Stimulated activated effector memory CD8-positive, alpha-beta T cell treated with anti-CD3 and anti-CD28 coated beads, Interleukin-12 subunit alpha, Interleukin-12 subunit beta, amount 100 ng/mL, for 72 hours (primary cell): ENCODE measurements around the gene ACVR1B.

Experiments
- ATAC-seq: fragments of 150-1000 bp; cut with Tn5 transposase; 2 replicates; pipeline ENCODE4 v1.10.0; 2021
- DNase-seq, 2 donors: peaks; one replicate each; pipeline ENCODE4 v3.0.0; 2021 to 2022; ENCODE audit warnings: low spot score in 2 of 2
- H3K27ac Mint-ChIP-seq: one replicate; pipeline ENCODE4 v1.8.0; 2022; ENCODE audit warnings: mild to moderate bottlenecking, mixed read lengths
- H3K36me3 Mint-ChIP-seq: one replicate; pipeline ENCODE4 v1.8.0; 2022; ENCODE audit warnings: mild to moderate bottlenecking, mixed read lengths
- H3K4me1 Mint-ChIP-seq: one replicate; pipeline ENCODE4 v1.8.0; 2022; ENCODE audit warnings: mixed read lengths
- H3K4me3 Mint-ChIP-seq: one replicate; pipeline ENCODE4 v1.8.0; 2022; ENCODE audit warnings: mild to moderate bottlenecking, mixed read lengths
- H3K9me3 Mint-ChIP-seq: one replicate; pipeline ENCODE4 v1.8.0; 2022; ENCODE audit warnings: mixed read lengths

ACVR1B gene

DNA sequence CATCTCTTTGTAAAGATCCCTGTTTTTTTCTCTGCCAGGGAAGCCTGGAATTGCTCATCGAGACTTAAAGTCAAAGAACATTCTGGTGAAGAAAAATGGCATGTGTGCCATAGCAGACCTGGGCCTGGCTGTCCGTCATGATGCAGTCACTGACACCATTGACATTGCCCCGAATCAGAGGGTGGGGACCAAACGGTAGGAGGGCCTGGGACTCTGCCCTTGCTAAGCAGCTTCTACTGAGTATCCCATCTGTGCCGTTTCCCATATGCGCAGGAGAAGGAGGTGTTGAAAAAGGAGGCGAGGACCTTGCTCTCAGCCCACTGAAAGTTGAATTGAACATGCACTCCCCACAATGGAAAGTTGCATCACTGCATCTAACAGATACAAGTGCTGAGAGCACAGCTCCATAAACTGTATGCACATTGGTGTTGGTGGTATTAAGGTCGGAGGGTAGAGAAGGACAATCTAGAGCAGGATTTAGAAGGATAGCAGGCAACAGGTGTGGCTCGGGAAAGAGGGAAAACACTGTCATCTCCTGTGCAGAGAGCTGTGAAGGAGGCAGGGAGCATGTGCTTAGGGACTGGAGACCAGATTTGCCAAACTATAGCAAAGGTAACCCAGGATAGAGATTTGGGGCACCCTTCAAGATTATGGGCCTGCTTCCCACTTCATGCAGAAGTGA, 33.8 kb downstream of the ACVR1B start:
- Mint-ChIP-seq H3K9me3 (no peaks in the 10 kb centered on the region), H3K4me3 (no peak overlapping the region), H3K36me3 (peaks cover 23% of the 10 kb centered on the region), H3K27ac (no peak overlapping the region), H3K4me1 (peaks cover 7% of the 10 kb centered on the region)
- DNase-seq (no peak), ATAC-seq (no peak)

- no peak for DNase-seq
- no peaks in the 10 kb centered on the region for H3K9me3 Mint-ChIP-seq
- H3K4me3 Mint-ChIP-seq = no peak overlapping the region
- no peak for ATAC-seq
- H3K36me3 Mint-ChIP-seq = peaks cover 11% of the 10 kb centered on the region
- H3K27ac Mint-ChIP-seq = no peak overlapping the region
- no peaks in the 10 kb centered on the region for H3K4me1 Mint-ChIP-seq
Observed at GRCh38 chr12:51986834-51987233, 35.3 kb downstream of the ACVR1B start.

GRCh38 chr12:51992246-51992645, 40.7 kb downstream of the ACVR1B start:
- ATAC-seq = no peak
- no peak for DNase-seq
- Mint-ChIP-seq H3K36me3 (peaks cover 11% of the 10 kb centered on the region), H3K4me1 (peaks cover 5% of the 10 kb centered on the region), H3K27ac (no peak overlapping the region), H3K9me3 (no peaks in the 10 kb centered on the region), H3K4me3 (no peak overlapping the region)

GRCh38 chr12:51994539-51994820, 43.0 kb downstream of the ACVR1B start:
- Mint-ChIP-seq H3K9me3 (no peaks in the 10 kb centered on the region), H3K4me1 (peaks cover 5% of the 10 kb centered on the region), H3K27ac (no peak overlapping the region), H3K4me3 (no peak overlapping the region), H3K36me3 (peaks cover 11% of the 10 kb centered on the region)
- no peak for ATAC-seq
- no peak for DNase-seq

DNA sequence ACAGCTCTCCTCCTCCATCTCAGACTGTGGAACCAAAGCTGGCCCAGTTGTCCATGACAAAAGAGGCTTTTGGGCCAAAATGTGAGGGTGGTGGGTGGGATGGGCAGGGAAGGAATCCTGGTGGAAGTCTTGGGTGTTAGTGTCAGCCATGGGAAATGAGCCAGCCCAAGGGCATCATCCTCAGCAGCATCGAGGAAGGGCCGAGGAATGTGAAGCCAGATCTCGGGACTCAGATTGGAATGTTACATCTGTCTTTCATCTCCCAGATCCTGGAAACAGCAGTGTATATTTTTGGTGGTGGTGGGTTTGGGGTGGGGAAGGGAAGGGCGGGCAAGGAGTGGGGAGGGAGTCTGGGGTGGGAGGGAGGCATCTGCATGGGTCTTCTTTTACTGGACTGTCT, 43.5 kb downstream of the ACVR1B start:
- no peaks in the 10 kb centered on the region for H3K9me3 Mint-ChIP-seq
- peaks cover 11% of the 10 kb centered on the region for H3K36me3 Mint-ChIP-seq
- no peak overlapping the region for H3K4me3 Mint-ChIP-seq
- no peak overlapping the region for H3K27ac Mint-ChIP-seq
- ATAC-seq (no peak), DNase-seq (no peak)
- H3K4me1 Mint-ChIP-seq = peaks cover 5% of the 10 kb centered on the region

- ATAC-seq = no peak
- no peaks in the 10 kb centered on the region for H3K9me3 Mint-ChIP-seq
- no peak overlapping the region for H3K4me3 Mint-ChIP-seq
- H3K4me1 Mint-ChIP-seq = peaks cover 5% of the 10 kb centered on the region
- peaks cover 11% of the 10 kb centered on the region for H3K36me3 Mint-ChIP-seq
- no peak for DNase-seq
- no peak overlapping the region for H3K27ac Mint-ChIP-seq
Observed at GRCh38 chr12:51997136-51997535, 45.6 kb downstream of the ACVR1B start.

DNA sequence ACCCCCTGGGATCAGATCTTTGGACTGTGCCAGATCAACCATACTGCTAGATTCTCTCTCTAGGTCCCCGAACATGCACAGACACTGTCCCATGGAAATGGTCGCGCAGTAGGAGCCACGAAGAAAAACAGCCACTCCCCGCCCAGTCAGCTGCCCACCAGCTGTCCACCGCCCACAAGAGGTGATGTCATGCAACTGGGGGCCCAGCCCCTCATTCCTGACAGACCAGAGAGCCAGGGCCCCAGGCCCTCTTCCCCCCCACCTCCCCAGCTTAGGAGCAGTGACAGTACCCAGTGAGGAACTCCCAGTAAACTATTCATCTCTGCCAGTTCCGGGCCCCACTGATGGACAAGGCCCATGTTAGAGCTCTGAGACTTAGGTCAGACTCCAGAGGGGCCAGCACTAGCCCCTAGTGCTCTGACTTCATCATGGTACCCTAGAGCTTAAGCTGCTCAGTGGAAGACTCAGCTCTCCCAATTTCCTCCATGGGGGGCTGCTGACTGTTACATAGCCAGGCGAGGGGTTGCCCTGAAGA, 51.6 kb downstream of the ACVR1B start:
- Mint-ChIP-seq H3K27ac (no peak overlapping the region), H3K4me1 (peaks cover 18% of the 10 kb centered on the region), H3K9me3 (no peaks in the 10 kb centered on the region), H3K4me3 (no peak overlapping the region), H3K36me3 (peaks cover 15% of the 10 kb centered on the region)
- no peak for ATAC-seq
- no peak for DNase-seq

DNA sequence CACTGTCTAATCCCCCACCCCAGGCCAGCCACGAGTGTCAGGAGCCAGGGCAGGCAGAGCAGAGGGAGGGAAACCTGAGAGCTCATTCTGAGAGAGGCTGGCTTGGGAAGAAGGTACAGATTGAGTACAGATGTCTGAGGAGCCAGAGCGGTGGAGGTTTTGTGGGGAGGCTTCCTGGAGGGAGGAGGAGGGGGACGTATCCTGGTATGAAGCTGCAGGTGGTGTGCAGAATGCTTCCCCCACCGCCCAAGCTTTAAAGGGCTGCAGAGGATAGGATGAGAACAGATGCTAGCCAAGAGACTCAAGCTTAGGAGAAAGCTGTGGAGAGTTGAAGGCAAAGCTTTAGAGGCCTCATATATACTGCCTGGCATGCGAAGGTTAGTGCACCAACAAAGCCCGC, 52.1 kb downstream of the ACVR1B start:
- Mint-ChIP-seq H3K4me3 (no peak overlapping the region), H3K9me3 (no peaks in the 10 kb centered on the region), H3K36me3 (peaks cover 20% of the 10 kb centered on the region), H3K4me1 (peaks cover 23% of the 10 kb centered on the region), H3K27ac (no peak overlapping the region)
- DNase-seq (no peak), ATAC-seq (no peak)

DNA sequence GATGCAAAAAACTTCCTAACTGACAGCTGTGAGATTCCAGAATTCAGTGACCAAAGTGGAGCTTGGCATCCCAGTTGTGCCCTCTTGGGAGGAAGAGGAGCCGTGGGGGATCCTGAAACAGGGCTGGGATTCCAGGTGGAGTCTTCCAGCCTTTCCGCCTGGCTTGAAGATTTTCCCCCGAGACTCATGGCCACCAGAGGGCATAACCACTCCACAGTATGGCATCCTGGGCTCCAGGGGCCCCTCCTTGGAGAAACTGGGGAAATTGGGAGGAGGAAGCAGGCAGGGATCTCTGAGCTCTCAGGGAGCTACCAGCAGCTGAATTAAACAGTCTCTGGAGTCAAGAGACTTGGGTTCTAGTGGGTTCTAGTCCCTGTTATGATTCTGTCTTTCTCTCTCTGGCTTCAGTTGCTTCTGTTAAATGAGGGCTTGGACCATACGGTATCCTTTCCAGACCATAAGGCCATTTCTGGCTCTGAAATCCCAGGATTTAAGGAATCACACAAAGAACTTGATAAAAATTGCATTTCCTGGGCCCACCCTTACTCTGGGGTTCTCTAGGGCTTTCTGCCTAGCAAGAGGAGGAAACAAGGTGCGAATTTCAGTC, 52.6 kb downstream of the ACVR1B start:
- Mint-ChIP-seq H3K4me1 (peaks cover 28% of the 10 kb centered on the region), H3K4me3 (no peak overlapping the region), H3K9me3 (no peaks in the 10 kb centered on the region), H3K27ac (no peak overlapping the region), H3K36me3 (peaks cover 20% of the 10 kb centered on the region)
- no peak for DNase-seq
- ATAC-seq = no peak

DNA sequence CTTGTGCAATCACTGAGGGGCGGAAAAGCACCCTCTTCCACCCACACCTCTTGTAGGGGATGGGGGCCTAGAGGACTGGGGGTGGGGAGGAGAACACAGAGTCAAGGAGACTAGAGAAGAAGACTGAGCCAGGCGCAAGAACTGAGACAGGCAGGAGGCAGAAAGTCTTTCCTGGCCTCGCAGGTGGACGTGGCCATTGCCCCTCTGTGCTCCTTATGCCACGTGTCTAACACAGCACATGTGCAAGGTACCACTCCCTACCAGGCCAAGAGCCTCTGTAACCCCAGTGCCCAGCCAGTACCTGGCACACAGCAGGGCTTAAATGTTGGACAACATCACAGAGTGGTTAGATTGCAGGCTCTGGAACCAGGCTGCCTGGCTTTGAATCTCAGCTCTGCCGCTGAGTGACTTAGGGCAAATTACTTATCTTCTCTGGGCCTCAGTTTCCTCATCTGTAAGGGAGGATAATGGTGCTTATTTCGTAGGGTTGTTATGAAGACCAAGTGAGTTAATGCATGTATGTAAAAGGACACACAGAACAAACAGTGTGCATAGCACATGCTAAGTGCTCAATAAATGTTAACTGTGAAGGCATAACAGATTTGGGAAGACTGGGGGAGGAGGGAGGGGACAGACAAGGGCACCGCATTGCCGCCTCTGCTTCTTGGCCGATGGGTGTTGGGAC, 53.9 kb downstream of the ACVR1B start:
- Mint-ChIP-seq H3K4me3 (peak overlapping the region; percentile 83), H3K36me3 (peaks cover 20% of the 10 kb centered on the region), H3K9me3 (no peaks in the 10 kb centered on the region), H3K27ac (no peak overlapping the region), H3K4me1 (peaks cover 32% of the 10 kb centered on the region)
- ATAC-seq = no peak
- no peak for DNase-seq

DNA sequence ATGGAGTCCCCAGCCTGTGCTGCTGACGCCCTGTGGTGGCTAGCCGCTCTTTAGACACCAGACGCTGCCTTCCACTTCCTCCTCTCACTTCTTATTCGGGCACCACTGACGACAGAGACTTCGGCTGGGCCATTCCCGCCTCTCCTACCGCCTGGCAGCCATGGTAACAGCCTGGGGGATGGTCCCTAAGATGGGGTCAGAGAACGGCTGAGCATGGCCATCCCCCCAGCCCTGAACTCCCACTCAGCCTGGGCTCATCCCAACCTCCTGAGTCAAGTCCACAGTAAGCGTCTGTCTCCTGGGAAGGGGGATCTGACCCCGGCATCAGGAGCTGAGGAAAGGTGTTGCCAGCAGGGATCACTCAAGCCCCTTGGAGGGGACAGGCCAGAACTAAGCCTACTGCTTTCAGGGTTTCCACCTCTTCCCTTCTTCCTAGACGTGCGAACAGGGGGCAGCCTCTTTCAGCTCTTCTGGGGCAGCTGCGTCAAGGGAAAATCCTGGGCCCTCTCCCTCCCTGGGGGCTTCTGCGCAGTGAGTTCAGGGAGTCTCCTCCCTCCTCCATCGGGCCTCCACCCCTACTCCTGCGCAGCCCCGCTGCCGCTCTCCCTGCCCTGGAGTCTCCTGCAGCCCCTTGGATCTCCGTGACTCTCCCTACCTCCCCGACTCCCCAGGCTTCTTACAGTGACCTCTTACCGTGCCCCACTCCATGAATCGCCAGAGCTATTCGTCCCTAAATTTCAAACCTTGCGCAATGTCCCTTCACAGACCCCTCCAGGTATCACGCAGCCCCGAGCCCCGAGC, 54.6 kb downstream of the ACVR1B start:
- Mint-ChIP-seq H3K36me3 (peaks cover 27% of the 10 kb centered on the region), H3K4me3 (peak overlapping the region; percentile 83), H3K9me3 (no peaks in the 10 kb centered on the region), H3K27ac (no peak overlapping the region), H3K4me1 (peaks cover 32% of the 10 kb centered on the region)
- DNase-seq (no peak), ATAC-seq (peak; percentile 3)

DNA sequence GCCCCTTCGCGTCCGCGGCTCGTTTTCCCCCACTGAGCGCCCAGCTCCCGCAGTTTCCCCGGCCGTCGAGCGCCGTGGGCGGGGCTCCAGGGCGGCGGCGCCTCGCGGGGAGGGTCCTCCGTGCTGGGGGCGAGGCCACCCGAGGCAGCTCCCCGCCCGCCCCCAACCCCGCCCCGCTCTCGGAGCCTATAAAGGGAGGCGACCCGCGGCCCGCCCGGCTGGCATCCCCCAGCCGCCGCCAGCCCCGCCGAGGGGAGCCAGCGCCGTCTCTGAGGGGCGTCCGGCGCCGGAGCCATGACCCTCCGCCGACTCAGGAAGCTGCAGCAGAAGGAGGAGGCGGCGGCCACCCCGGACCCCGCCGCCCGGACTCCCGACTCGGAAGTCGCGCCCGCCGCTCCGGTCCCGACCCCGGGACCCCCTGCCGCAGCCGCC, 55.2 kb downstream of the ACVR1B start, which contains the start of gene TAMALIN:
TAMALIN (plus strand) TSS at position 221 of the 432 bp plus-strand sequence; CDS start at position 295, 74 bp downstream.
- ATAC-seq = peak; percentile 73
- H3K4me1 Mint-ChIP-seq = peaks cover 32% of the 10 kb centered on the region

DNA sequence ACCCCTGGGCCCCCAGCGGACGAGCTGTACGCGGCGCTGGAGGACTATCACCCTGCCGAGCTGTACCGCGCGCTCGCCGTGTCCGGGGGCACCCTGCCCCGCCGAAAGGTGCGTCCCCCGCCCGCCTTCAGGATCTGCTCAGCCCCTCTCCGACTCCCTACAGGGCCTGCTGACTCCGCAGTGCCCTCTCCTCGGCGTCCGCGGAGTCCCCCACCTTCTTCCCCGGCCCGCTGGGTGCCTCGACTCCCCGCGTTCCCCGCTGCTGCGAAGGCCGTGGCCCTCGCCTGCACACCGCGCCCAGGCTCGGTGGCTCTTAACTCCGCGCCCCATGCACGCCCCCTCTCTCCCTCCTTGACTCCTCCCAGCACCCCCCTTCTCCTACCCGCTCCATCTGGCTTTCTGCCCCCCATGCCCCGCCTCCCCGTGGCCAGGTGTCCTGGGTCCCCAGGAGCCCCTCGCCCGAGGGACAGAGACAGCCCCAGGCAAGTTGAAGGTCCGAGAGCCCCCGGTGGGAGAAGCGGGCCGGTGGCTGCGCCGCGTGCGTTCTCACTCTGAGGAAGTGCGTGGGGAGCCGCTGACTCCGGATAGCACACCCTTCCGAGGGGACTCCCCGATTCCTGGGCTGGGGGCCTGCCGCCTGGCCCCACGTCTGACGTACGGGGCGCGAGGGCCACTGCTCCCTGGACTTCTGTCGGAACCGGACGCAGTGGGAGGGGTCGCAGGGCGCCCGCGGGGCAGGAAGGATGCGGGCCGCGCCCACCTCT, 55.8 kb downstream of the ACVR1B start:
- Mint-ChIP-seq H3K4me1 (peaks cover 32% of the 10 kb centered on the region), H3K36me3 (peaks cover 28% of the 10 kb centered on the region), H3K4me3 (peak overlapping the region; percentile 83), H3K9me3 (no peaks in the 10 kb centered on the region), H3K27ac (peak overlapping the region; percentile 83)
- DNase-seq (peak; percentile 34 to 75), ATAC-seq (peak; percentile 58)

More for the DNA sequence above, 55.2 kb downstream of the ACVR1B start, which contains the start of gene TAMALIN:
- Mint-ChIP-seq H3K9me3 (no peaks in the 10 kb centered on the region), H3K36me3 (peaks cover 28% of the 10 kb centered on the region), H3K4me3 (peak within 1 kb of the TSS; percentile 83), H3K27ac (peak within 1 kb of the TSS; percentile 83)
- DNase-seq = peak in 1 of 2 donors; percentile 68

- no peak for ATAC-seq
Observed at GRCh38 chr12:52007982-52008510, 56.5 kb downstream of the ACVR1B start.

More at GRCh38 chr12:52007982-52008510, 56.5 kb downstream of the ACVR1B start:
- H3K4me1 Mint-ChIP-seq = peaks cover 32% of the 10 kb centered on the region
- H3K4me3 Mint-ChIP-seq = peak overlapping the region; percentile 83
- no peak for DNase-seq
- peak overlapping the region; percentile 83 for H3K27ac Mint-ChIP-seq
- H3K9me3 Mint-ChIP-seq = no peaks in the 10 kb centered on the region
- peaks cover 28% of the 10 kb centered on the region for H3K36me3 Mint-ChIP-seq
